H1 (cell line): Measurements from ENCODE around the gene HS3ST1. TPM values are rescaled to one million over a fixed set of nuclear protein-coding genes. Genes with fewer than 3 reads are reported as not detected.

ENCODE experiments used
- CTCF ChIA-PET: fragments of 300-600 bp; sonication (Branson Sonifier 250); formaldehyde crosslinking; loops from one replicate; lab custom pipeline; 2021; ENCODE audit not compliant: partially characterized antibody; lab: Charles Lee
- POLR2A ChIA-PET: fragments of 300-600 bp; sonication (Branson Sonifier 250); formaldehyde crosslinking; loops from one replicate; lab custom pipeline; 2021; ENCODE audit warnings: inconsistent platforms; ENCODE audit not compliant: partially characterized antibody; lab: Charles Lee
- DNase-seq, 2 experiments: peaks; one replicate each; pipeline versions ENCODE4 v3.0.0 to v3.0.0-alpha.2; 2010 to 2022; ENCODE audit warnings: low spot score in 2 of 2, low read depth in 1 of 2, mixed read lengths in 1 of 2
- FAIRE-seq: peaks from 2 replicates; lab custom pipeline; 2011; peaks lifted over from hg19 to GRCh38; lab: Jason Lieb, UNC
- H2AFZ ChIP-seq: 2 replicates; pipeline ENCODE4 v1.8.1; 2012; ENCODE audit warnings: low read length, inconsistent platforms
- H2AK5ac ChIP-seq: 2 replicates; pipeline ENCODE4 v1.6.1; 2013; ENCODE audit warnings: low read depth, low read length
- H2BK120ac ChIP-seq: replicated peaks from 2 replicates; pipeline ENCODE3; 2013; ENCODE audit warnings: low read depth, low read length, inconsistent platforms
- H2BK12ac ChIP-seq: 2 replicates; pipeline ENCODE4 v1.6.1; 2013; ENCODE audit warnings: low read depth, low read length
- H2BK15ac ChIP-seq: 2 replicates; pipeline ENCODE4 v1.6.1; 2013; ENCODE audit warnings: low read length
- H2BK20ac ChIP-seq: 2 replicates; pipeline ENCODE4 v1.6.1; 2013; ENCODE audit warnings: low read length
- H2BK5ac ChIP-seq: 2 replicates; pipeline ENCODE4 v1.6.1; 2013; ENCODE audit warnings: low read depth, low read length
- H3K14ac ChIP-seq: 2 replicates; pipeline ENCODE4 v1.6.1; 2013; ENCODE audit warnings: inconsistent platforms; ENCODE audit not compliant: insufficient read length
- H3K18ac ChIP-seq: 2 replicates; pipeline ENCODE4 v1.6.1; 2013; ENCODE audit warnings: low read length; ENCODE audit errors: extremely low read depth
- H3K23ac ChIP-seq: 2 replicates; pipeline ENCODE4 v1.6.1; 2013; ENCODE audit warnings: inconsistent platforms; ENCODE audit not compliant: insufficient read length
- H3K23me2 ChIP-seq: 2 replicates; pipeline ENCODE4 v1.6.1; 2013; ENCODE audit warnings: low read depth, low read length
- H3K27ac ChIP-seq: 2 replicates; pipeline ENCODE4 v1.6.1; 2011; ENCODE audit warnings: low read depth, low read length, inconsistent platforms
- H3K27me3 ChIP-seq, 4 experiments: replicated peaks in 1 of 4; 1 replicate in 1 of 4; 2 replicates in 3 of 4; pipeline versions ENCODE4 v1.6.1 to v1.8.1; 2011 to 2013; ENCODE audit warnings: low read length in 3 of 4, mild to moderate bottlenecking in 3 of 4, inconsistent platforms in 2 of 4, mixed read lengths in 2 of 4, moderate library complexity in 1 of 4; ENCODE audit not compliant: control insufficient read depth in 3 of 4, insufficient read depth in 3 of 4; ENCODE audit errors: extremely low read depth in 1 of 4
- H3K36me3 ChIP-seq, 4 experiments: 2 replicates each; pipeline versions ENCODE4 v1.6.1 to v1.8.1; 2011 to 2013; ENCODE audit warnings: mild to moderate bottlenecking in 4 of 4, low read length in 3 of 4, moderate library complexity in 2 of 4, control low read depth in 1 of 4, inconsistent platforms in 1 of 4; ENCODE audit not compliant: insufficient read depth in 4 of 4, control insufficient read depth in 2 of 4
- H3K4ac ChIP-seq: replicated peaks from 2 replicates; pipeline ENCODE3; 2013; ENCODE audit warnings: low read length, low read depth, mixed read lengths, inconsistent platforms; ENCODE audit not compliant: insufficient read length
- H3K4me1 ChIP-seq, 4 experiments: replicated peaks in 1 of 4; 1 replicate in 1 of 4; 2 replicates in 3 of 4; pipeline versions ENCODE4 v1.6.1 to v1.8.1; 2011 to 2013; ENCODE audit warnings: low read length in 3 of 4, inconsistent platforms in 2 of 4, mixed read lengths in 1 of 4; ENCODE audit not compliant: insufficient read depth in 4 of 4, control insufficient read depth in 3 of 4
- H3K4me2 ChIP-seq, 2 experiments: 2 replicates each; pipeline versions ENCODE4 v1.6.1 to v1.8.1; 2011 to 2013; ENCODE audit warnings: low read depth in 2 of 2, low read length in 2 of 2, control low read depth in 1 of 2, inconsistent platforms in 1 of 2, mild to moderate bottlenecking in 1 of 2; ENCODE audit not compliant: insufficient read depth in 1 of 2
- H3K4me3 ChIP-seq, 4 experiments: fragments of 200-600, 300-600 bp in 1 of 4; sonication (generic), shearing (Covaris generic), sonication (Bioruptor Twin) in 1 of 4; 2 replicates each; pipeline versions ENCODE4 v1.5.1 to v1.8.1; 2011 to 2016; ENCODE audit warnings: low read length in 4 of 4, low read depth in 3 of 4, control low read depth in 2 of 4, inconsistent platforms in 2 of 4, mild to moderate bottlenecking in 2 of 4, mixed read lengths in 1 of 4, moderate library complexity in 1 of 4; ENCODE audit not compliant: insufficient read depth in 2 of 4; ENCODE audit errors: extremely low read depth in 1 of 4
- H3K56ac ChIP-seq: replicated peaks from 2 replicates; pipeline ENCODE3; 2013; ENCODE audit warnings: low read depth, mild to moderate bottlenecking, mixed read lengths, low read length, inconsistent platforms; ENCODE audit not compliant: insufficient read length
- H3K79me1 ChIP-seq: 2 replicates; pipeline ENCODE4 v1.6.1; 2013; ENCODE audit warnings: low read depth, low read length, control low read depth
- H3K79me2 ChIP-seq, 2 experiments: 2 replicates each; pipeline versions ENCODE4 v1.6.1 to v1.8.1; 2012 to 2013; ENCODE audit warnings: low read length in 2 of 2, mild to moderate bottlenecking in 2 of 2, inconsistent platforms in 1 of 2; ENCODE audit not compliant: insufficient read depth in 2 of 2, control insufficient read depth in 1 of 2
- H3K9ac ChIP-seq, 4 experiments: replicated peaks in 1 of 4; 1 replicate in 1 of 4; 2 replicates in 3 of 4; pipeline versions ENCODE4 v1.6.1 to v1.8.1; 2011 to 2013; ENCODE audit warnings: low read depth in 3 of 4, low read length in 3 of 4, control low read depth in 2 of 4, mild to moderate bottlenecking in 2 of 4, moderate library complexity in 2 of 4, inconsistent platforms in 1 of 4; ENCODE audit errors: extremely low read depth in 1 of 4
- H3K9me3 ChIP-seq, 2 experiments: 2 replicates each; pipeline versions ENCODE4 v1.6.1 to v1.8.1; 2012 to 2013; ENCODE audit warnings: mild to moderate bottlenecking in 2 of 2, moderate library complexity in 2 of 2, control low read depth in 1 of 2, inconsistent platforms in 1 of 2, low read depth in 1 of 2, low read length in 1 of 2, mixed read lengths in 1 of 2; ENCODE audit not compliant: insufficient read depth in 2 of 2
- H4K20me1 ChIP-seq, 2 experiments: replicated peaks in 1 of 2; 2 replicates each; pipeline versions ENCODE3 to v1.8.1; 2011 to 2013; ENCODE audit warnings: inconsistent platforms in 2 of 2, low read length in 2 of 2, mild to moderate bottlenecking in 1 of 2; ENCODE audit not compliant: insufficient read depth in 2 of 2, control insufficient read depth in 1 of 2
- H4K5ac ChIP-seq: 2 replicates; pipeline ENCODE4 v1.6.1; 2013; ENCODE audit warnings: low read length, low read depth, mixed read lengths, inconsistent platforms; ENCODE audit not compliant: insufficient read length
- H4K8ac ChIP-seq: 2 replicates; pipeline ENCODE4 v1.8.0; 2013; ENCODE audit warnings: mild to moderate bottlenecking, moderate library complexity, low read length, inconsistent platforms; ENCODE audit not compliant: insufficient read depth; ENCODE audit errors: extremely low read depth
- H4K91ac ChIP-seq: replicated peaks from 2 replicates; pipeline ENCODE3; 2013; ENCODE audit warnings: low read length, mixed read lengths, inconsistent platforms; ENCODE audit not compliant: insufficient read length
- ASH2L ChIP-seq: fragments of 200-600, 300-600 bp; sonication (generic); IDR thresholded peaks from one replicate; pipeline ENCODE4 v1.7.1; 2017; ENCODE audit warnings: low read length
- NANOG ChIP-seq: IDR thresholded peaks from 2 replicates; pipeline ENCODE4 v1.6.1; 2011; ENCODE audit warnings: low read length, low read depth, mild to moderate bottlenecking, inconsistent platforms; ENCODE audit not compliant: insufficient read depth, poor library complexity, severe bottlenecking
- WGBS, 2 experiments: shearing (Covaris generic) in 1 of 2; methylation state at CpG; one replicate each; pipeline versions ENCODE4 v1.1.6 to v1.1.7; 2013 to 2015; ENCODE audit warnings: low lambda C conversion rate in 2 of 2, mixed read lengths in 2 of 2, inconsistent platforms in 1 of 2, low coverage in 1 of 2, missing lambda C conversion rate in 1 of 2; ENCODE audit not compliant: insufficient replicate concordance in 2 of 2, insufficient coverage in 1 of 2, insufficient read length in 1 of 2; ENCODE audit errors: extremely low coverage in 1 of 2, missing lambda C conversion rate in 1 of 2; 5-methylcytosine and 5-hydroxymethylcytosine counted together
- polyA plus RNA-seq, 7 experiments: library from polyadenylated mRNA; depleted of rRNA in 3 of 7; stranded (reverse) in 5 of 7; unstranded in 2 of 7; fragments of >200 nt in 5 of 7; fragments of 200-250 nt in 2 of 7; gene quantifications; 1 replicate in 5 of 7; 2 replicates in 1 of 7; 4 replicates in 1 of 7; pipeline versions ENCODE4 v1.2.1 to v1.2.3, GENCODE V29; 2011 to 2013; ENCODE audit warnings: missing spikeins in 2 of 7, mixed read lengths in 2 of 7
- total RNA-seq: library from RNA; stranded (reverse); fragmentation: NEBNext Ultra II Directional; extraction: Animal tissue kit (Norgen Biotek cat#: 25700); gene quantifications from 2 replicates; pipeline ENCODE4 v1.2.1, GENCODE V29; 2021

Gene HS3ST1
- total and polyA plus RNA-seq, 2 of the 8 experiments (the other 6 are each of a cell fraction or from before 2014, with no cell fraction given): 0.50 to 1.5 TPM

GRCh38 chr4:11416071-11416766 lies 12.5 kb downstream of the HS3ST1 start:
- no peak overlapping the region for H3K27ac ChIP-seq
- H2BK15ac ChIP-seq: no peak overlapping the region; the same call in 1 of the 2 replicates
- no peak overlapping the region for H3K23ac ChIP-seq
- no peak overlapping the region for H4K5ac ChIP-seq
- no peak overlapping the region for H3K56ac ChIP-seq
- ChIA-PET CTCF (interaction anchor here (0.7 to 2.1 kb wide), 3 partner anchors 8 to 863 kb away, joined by 3 to 6 read pairs (median 4); no protein-coding TSS in a partner anchor), POLR2A (no interaction called here)
- 92% methylated on average over 8 of the region's 8 CpGs; no CpG with 5 or more reads in 1 of the 2 experiments for WGBS, 2 experiments
- no peak overlapping the region for H2BK5ac ChIP-seq
- H4K20me1 ChIP-seq: no peaks in the 10 kb centered on the region
- H3K79me2 ChIP-seq: no peaks in the 10 kb centered on the region
- DNase-seq (no peak), FAIRE-seq (no peak)
- H2BK20ac ChIP-seq: no peak overlapping the region
- no peaks in the 10 kb centered on the region for H3K79me1 ChIP-seq
- H4K8ac ChIP-seq: no peak overlapping the region
- H3K9ac ChIP-seq: no peak overlapping the region
- H3K36me3 ChIP-seq: no peaks in the 10 kb centered on the region
- no peak overlapping the region for H3K18ac ChIP-seq
- H3K9me3 ChIP-seq: no peaks in the 10 kb centered on the region
- H3K4me1 ChIP-seq: peaks cover 0 to 2% (median 0%) of the 10 kb centered on the region in 4 experiments; a peak in 1 of 7 replicates
- H2BK120ac ChIP-seq: no peak overlapping the region
- H2BK12ac ChIP-seq: 0 out of 2 replicates have a peak overlapping the region, but pooled peaks have one; percentile 10
- 0 out of 2 replicates have a peak overlapping the region, but pooled peaks have one; percentile 58 for H2AK5ac ChIP-seq
- no peak overlapping the region for H3K14ac ChIP-seq
- H3K4me3 ChIP-seq: no peak overlapping the region
- H3K27me3 ChIP-seq: no peaks in the 10 kb centered on the region
- no peak overlapping the region for H4K91ac ChIP-seq
- H2AFZ ChIP-seq: no peak overlapping the region
- no peak overlapping the region for H3K4ac ChIP-seq
- TF ChIP-seq NANOG: no peak
- TF ChIP-seq ASH2L: no peak
- H3K23me2 ChIP-seq: no peaks in the 10 kb centered on the region; the same call in 1 of the 2 replicates
- no peak overlapping the region for H3K4me2 ChIP-seq
